HG03108 (cell line): ENCODE results near the gene NCKAP1.
A peak's percentile ranks its signal among the peaks of the same experiment; 100 is the strongest.
"Not testable (repeated sequence)": the region's sequence is repeated elsewhere in the genome, so short reads cannot be mapped to it uniquely, and the experiment has no call there.

Source experiments
- ATAC-seq: cut with Tn5 transposase; IDR thresholded peaks from one replicate; pipeline ENCODE4 v1.9.1; 2021; ENCODE audit warnings: moderate library complexity; ENCODE audit not compliant: unreplicated experiment

NCKAP1 gene

GRCh38 chr2:183037553-183038340 lies 510 bp downstream of the NCKAP1 start:
- peak; percentile 29 for ATAC-seq

DNA sequence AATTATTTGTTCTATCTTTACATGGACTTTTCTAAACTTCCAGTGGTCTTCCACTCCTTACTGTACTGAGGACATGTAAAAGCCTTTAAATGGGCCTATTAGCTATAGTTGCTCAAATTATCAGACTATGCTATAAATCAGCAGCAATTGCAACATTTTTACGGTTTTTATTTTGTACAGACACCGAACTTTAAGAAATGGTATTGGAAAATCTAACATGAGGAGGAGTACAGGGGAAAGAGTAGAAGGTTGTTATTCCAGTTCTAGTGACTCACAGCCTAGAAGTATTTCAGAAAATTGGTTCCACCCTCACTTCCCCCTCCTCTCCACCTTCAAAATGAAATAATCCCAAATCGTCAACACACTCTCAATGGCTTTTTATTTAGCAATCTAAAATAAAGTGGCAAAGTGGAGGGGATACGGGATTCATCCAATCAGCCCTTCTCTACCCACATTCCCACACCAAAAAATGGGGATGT lies 1.1 kb downstream of the NCKAP1 start:
- ATAC-seq = no peak

- ATAC-seq = peak; percentile 42
These were observed 2.1 kb downstream of the NCKAP1 start for GRCh38 chr2:183035954-183036669.

DNA sequence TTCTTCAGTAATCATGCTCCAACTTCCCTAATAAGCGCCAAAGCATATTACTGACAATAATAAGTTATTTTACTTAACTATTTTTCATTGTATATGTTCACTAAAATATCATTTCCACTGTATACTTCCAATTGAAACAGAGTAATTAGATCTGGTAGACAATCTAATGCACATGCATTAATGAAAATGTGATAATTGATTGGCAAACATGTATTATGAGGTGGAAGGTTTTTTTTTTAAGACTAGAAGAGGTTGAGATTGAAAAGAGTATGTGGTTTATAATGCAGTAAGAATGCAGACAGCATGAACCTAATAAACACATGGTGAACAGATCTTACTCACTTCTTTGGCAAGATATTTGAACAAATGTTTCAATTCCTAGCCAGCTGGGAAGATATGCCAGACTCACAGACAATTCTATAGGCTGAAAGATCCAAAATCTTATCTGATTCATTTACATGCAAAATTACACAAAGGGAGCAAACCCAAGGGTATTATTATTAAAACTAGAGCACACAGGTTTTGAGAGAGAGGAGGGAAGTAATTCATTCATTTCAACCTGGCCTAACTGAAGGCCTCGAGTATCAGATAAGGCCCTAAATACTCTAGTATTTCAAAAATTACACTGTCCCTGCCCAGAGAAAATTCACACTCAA lies 2.8 kb downstream of the NCKAP1 start:
- ATAC-seq = no peak

GRCh38 chr2:183034806-183035205 lies 3.5 kb downstream of the NCKAP1 start:
- ATAC-seq = no peak

GRCh38 chr2:183033951-183034350 lies 4.3 kb downstream of the NCKAP1 start:
- no peak for ATAC-seq

DNA sequence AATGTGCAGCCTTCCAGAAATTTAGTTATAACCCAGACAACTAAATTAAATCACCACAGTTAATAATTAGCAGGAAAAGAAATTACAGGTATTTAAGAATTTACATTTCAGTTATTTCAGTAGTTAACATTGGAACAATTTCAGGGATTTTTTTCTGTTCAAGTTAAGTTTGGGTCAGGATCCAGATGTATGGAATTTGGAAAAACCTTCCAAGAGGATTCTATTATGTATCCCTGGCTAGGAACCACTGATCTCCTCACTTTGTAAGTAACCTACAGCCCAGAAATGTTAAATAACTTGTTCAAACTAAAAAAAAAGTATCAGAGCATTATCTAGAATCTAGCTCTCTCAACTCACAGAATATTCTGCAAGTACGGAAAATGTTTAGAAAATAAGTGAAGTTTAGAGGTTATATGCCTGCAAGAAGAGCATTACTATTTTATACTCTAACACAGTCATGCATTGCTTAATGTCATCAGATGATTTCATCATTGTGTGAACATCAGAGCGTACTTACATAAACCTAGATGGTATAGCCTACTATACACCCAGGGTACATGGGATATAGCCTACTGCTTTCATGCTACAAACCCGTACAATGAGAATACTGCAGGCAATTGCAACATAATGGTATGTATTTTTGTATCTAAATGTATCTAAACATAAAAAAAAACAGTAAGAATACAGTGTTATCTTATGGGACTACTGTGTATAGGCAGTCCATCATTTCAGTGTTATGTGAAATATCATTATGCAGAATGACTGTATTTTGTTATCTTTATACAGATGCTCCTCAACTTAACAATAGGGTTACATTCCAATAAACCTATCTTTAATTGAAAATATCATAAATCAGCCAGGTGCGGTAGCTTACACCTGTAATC lies 6.1 kb downstream of the NCKAP1 start:
- no peak for ATAC-seq

- no peak for ATAC-seq
These were observed 9.0 kb downstream of the NCKAP1 start for GRCh38 chr2:183029219-183029618.

GRCh38 chr2:183028108-183028507 lies 10.1 kb downstream of the NCKAP1 start:
- no peak for ATAC-seq

DNA sequence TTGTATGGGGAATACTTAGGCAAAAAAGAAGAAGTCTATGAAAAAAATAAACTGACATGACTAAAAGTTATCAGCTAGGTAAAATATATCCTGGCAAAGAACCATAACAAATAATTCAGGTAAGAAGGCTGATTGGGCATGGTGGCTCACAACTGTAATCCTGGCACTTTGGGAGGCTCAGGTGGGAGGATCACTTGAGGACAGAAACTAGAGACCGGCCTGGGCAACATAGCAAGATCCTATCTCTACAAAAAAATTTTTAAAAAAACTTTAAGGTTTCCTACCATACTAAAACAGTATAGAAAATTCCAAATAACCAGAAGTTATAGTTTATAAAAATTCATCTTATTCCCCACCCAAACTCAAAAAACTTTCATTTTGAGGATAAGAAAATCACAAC lies 10.8 kb downstream of the NCKAP1 start:
- no peak for ATAC-seq

DNA sequence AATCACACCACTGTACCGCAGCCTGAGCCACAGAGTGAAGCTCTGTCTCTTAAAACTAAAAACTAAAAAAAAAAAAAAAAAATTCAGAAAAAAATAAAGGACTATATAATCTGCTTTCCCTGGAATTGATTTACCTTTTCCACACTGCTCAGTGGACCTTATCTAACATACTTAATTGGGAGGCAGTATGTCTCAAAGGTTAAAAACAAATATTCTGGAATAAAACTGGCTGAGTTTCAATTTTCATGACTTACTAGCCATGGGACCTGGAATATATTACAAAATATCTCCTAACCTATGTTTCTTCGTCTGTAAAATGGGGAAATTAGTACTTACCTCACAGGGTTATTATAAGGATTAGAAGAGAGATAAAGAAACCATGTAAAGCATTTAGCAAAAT lies 11.8 kb downstream of the NCKAP1 start:
- ATAC-seq = no peak

DNA sequence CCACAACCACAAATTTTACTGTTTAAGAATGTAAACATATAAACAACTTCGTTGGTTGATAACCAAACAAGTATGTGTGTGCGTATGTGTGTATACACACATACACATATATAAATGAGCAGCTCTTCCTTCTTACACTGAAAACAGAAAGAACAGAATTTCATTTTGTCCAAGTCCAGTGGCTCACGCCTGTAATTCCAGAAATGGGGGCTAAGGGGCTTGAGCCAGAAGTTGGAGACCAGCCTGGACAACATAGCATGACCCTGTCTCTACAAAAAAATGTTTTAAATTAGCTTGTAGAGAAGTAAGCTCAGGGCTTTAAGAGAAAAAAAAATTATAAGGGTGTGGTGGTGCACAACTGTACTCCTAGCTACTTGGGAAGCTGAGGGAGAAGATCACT lies 12.3 kb downstream of the NCKAP1 start:
- ATAC-seq = no peak

- ATAC-seq = no peak
These were observed 13.7 kb downstream of the NCKAP1 start for GRCh38 chr2:183024339-183025095.

GRCh38 chr2:183022711-183023110 lies 15.5 kb downstream of the NCKAP1 start:
- no peak for ATAC-seq

GRCh38 chr2:183021613-183022012 lies 16.6 kb downstream of the NCKAP1 start:
- no peak for ATAC-seq

DNA sequence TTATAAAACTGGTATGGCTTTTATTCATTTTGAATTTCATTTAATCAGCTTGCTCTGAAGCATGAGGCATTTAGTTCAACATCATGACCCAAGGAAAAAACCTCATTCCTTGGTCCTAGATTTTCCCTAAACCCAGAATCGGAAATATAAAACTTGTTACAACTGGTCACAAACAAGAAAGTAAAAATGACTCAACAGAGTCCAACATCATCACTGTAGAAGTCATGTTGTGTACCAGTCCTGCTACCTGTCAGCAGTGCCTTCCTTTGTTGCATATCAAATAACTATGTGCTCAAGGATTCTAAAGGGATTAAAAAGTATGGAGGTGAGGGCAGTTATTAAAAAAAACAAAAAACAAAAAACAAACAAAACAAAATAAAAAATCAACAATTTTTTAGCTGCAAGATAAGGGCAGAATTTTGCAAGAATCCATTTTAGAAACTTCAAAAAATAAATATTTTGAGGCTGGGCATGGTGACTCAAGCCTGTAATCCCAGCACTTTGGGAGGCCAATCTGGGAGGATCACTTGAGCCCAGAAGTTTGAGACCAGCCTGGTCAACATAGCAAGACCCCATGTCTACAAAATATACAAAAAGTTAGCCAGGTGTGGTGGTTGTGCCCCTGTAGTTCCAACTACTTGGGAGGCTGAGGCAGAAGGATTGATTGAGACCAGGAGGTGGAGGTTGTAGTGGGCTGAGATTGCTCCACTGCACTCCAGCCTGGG lies 18.4 kb downstream of the NCKAP1 start:
- no peak for ATAC-seq

DNA sequence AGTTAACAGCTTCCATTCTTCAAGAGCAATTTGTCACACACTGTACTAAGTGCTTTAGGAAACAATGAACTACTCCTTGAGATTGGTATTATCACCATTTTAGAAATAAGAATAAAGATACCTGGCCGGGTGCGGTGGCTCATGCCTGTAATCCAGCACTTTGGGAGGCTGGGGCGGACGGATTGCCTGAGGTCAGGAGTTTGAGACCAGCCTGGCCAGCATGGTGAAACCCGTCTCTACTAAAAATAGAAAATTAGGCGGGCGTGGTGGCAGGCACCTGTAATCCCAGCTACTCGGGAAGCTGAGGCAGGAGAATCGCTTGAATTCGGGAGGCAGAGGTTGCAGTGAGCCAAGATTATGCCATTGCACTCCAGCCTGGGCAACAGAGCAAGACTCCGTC lies 20.4 kb downstream of the NCKAP1 start:
- ATAC-seq = not testable (repeated sequence)

DNA sequence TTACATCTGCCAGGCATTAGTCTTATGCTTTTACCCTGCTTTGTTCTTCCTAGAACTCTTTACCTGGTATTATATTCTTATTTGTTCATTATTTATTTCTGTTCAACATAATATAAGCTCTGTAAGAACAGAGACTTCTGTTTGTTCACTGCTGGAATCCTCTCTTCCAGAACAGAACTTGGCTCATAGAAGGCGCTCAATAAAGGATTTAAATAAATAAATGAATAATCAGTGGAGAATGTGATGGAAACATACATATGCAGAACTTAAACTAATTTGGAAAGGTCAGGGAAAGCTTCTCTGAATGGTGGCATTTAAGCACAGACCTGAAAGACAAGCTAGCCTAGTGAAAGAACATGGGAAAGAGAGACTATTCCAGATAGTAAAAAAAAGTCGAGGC lies 24.3 kb downstream of the NCKAP1 start:
- no peak for ATAC-seq

GRCh38 chr2:183011743-183012142 lies 26.5 kb downstream of the NCKAP1 start:
- no peak for ATAC-seq
